PC-9 (cell line): ENCODE results near the gene DUSP10. TPM values are rescaled to one million over a fixed set of nuclear protein-coding genes. Genes with fewer than 3 reads are reported as not detected.

Source experiments
- BruUV-seq: library from RNA; stranded (reverse); fragments of 400-500 nt; replicated peaks from 2 replicates; lab custom pipeline; 2021; lab: Mats Ljungman, UMichigan
- CTCF ChIA-PET: fragments of 300-600 bp; sonication (Branson Sonifier 250); formaldehyde crosslinking; loops from one replicate; lab custom pipeline; 2022; ENCODE audit warnings: antibody characterized with exemption; lab: Charles Lee
- POLR2A ChIA-PET: fragments of 300-600 bp; sonication (Branson Sonifier 250); formaldehyde crosslinking; loops from one replicate; lab custom pipeline; 2022; ENCODE audit warnings: antibody characterized with exemption; ENCODE audit not compliant: unreplicated experiment; lab: Charles Lee
- DNase-seq, 2 experiments: peaks; one replicate each; pipeline versions ENCODE4 v3.0.0 to v3.0.0-alpha.2; 2015 to 2022; ENCODE audit warnings: mixed read lengths in 1 of 2
- H2AFZ ChIP-seq: fragments of 200-600 bp; sonication (generic); 2 replicates; pipeline ENCODE4 v1.8.1; 2017; ENCODE audit warnings: antibody characterized with exemption
- H3F3A ChIP-seq: fragments of 200-600 bp; sonication (generic); 2 replicates; pipeline ENCODE4 v1.8.1; 2017; ENCODE audit warnings: antibody characterized with exemption, mild to moderate bottlenecking, low read depth; ENCODE audit not compliant: insufficient read depth
- H3K27ac ChIP-seq: fragments of 200-600 bp; sonication (generic); 2 replicates; pipeline ENCODE4 v1.6.1; 2016; ENCODE audit warnings: mixed run types
- H3K27me3 ChIP-seq: fragments of 200-600 bp; sonication (generic); 2 replicates; pipeline ENCODE4 v1.6.1; 2016; ENCODE audit warnings: low read depth, mixed run types; ENCODE audit not compliant: insufficient read depth
- H3K36me3 ChIP-seq: fragments of 200-600 bp; sonication (generic); 2 replicates; pipeline ENCODE4 v1.6.1; 2016; ENCODE audit warnings: low read depth, mixed run types
- H3K4me1 ChIP-seq: fragments of 200-600 bp; sonication (generic); replicated peaks from 2 replicates; pipeline ENCODE4 v1.6.1; 2016; ENCODE audit warnings: mixed run types; ENCODE audit not compliant: insufficient read depth
- H3K4me2 ChIP-seq: fragments of 200-600 bp; sonication (generic); 2 replicates; pipeline ENCODE4 v1.6.1; 2017; ENCODE audit warnings: mixed run types
- H3K4me3 ChIP-seq: fragments of 200-600 bp; sonication (generic); 2 replicates; pipeline ENCODE4 v1.6.1; 2016; ENCODE audit warnings: mixed run types
- H3K79me2 ChIP-seq: fragments of 200-600 bp; sonication (generic); 2 replicates; pipeline ENCODE4 v1.6.1; 2017; ENCODE audit warnings: low read depth, mixed run types
- H3K9me2 ChIP-seq: fragments of 200-600 bp; sonication (generic); 2 replicates; pipeline ENCODE4 v1.8.1; 2017; ENCODE audit warnings: mild to moderate bottlenecking; ENCODE audit not compliant: insufficient read depth
- H3K9me3 ChIP-seq: fragments of 200-600 bp; sonication (generic); 2 replicates; pipeline ENCODE4 v1.8.1; 2016; ENCODE audit warnings: low read depth; ENCODE audit not compliant: insufficient read depth
- H4K20me1 ChIP-seq: fragments of 200-600 bp; sonication (generic); 2 replicates; pipeline ENCODE4 v1.8.1; 2017; ENCODE audit not compliant: insufficient read depth
- EZH2 ChIP-seq: fragments of 200-600 bp; sonication (generic); IDR thresholded peaks from 2 replicates; pipeline ENCODE4 v1.8.0; 2017; ENCODE audit warnings: antibody characterized with exemption, low read depth
- intact Hi-C: fragments of 100-400 bp; cut with micrococcal nuclease; formaldehyde crosslinking; loops from one replicate; pipeline ENCODE4 v1.10.0; 2022; ENCODE audit not compliant: unreplicated experiment
- total RNA-seq: library from RNA; stranded (reverse); gene quantifications from 2 replicates; pipeline ENCODE4 v1.2.3, GENCODE V29; 2021
- TF ChIP-seq, protein P1 (sequence below): fragments of 200-600 bp; sonication (generic); conservative IDR thresholded peaks from 2 replicates; pipeline ENCODE4 v1.6.1; 2017; ENCODE audit warnings: mixed run types, antibody characterized with exemption, mild to moderate bottlenecking, moderate library complexity

The DUSP10 gene
- total RNA-seq, 1 experiment from 2014 or later = 7.0 TPM

DNA sequence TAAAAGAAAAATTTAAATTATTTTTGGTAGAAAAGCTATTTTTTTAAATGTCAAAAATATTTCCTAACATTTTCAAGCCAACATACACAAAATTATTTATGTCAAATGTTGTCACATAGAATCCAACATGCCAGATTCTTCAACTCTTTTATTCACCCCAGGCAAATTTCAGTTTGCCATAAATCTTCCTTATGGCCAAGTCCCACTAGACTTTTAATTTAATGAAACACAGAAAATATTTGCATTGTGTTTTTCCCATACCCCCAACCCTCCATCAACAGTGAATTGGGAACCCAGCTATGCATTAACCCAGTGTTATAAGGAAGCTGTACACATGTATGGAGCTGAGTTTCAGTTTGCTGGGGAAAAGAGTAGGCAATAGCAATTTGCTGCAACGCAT, 41.4 kb downstream of the DUSP10 start:
- POLR2A ChIA-PET = no interaction called here
- Histone ChIP-seq H3K4me2 (no peak overlapping the region), H2AFZ (no peak overlapping the region), H3K9me3 (no peaks in the 10 kb centered on the region), H3K4me3 (no peak overlapping the region), H3K79me2 (no peaks in the 10 kb centered on the region), H3K27ac (no peak overlapping the region), H3K4me1 (peaks cover 6% of the 10 kb centered on the region; the same call in 1 of the 2 replicates), H3K36me3 (peaks cover 10% of the 10 kb centered on the region), H3F3A (peaks cover 12% of the 10 kb centered on the region), H4K20me1 (no peaks in the 10 kb centered on the region), H3K9me2 (no peaks in the 10 kb centered on the region), H3K27me3 (no peaks in the 10 kb centered on the region)
- CTCF ChIA-PET = no interaction called here
- intact Hi-C loops = no loop called here
- no peak for TF ChIP-seq EZH2
- TF ChIP-seq, protein P1, sequence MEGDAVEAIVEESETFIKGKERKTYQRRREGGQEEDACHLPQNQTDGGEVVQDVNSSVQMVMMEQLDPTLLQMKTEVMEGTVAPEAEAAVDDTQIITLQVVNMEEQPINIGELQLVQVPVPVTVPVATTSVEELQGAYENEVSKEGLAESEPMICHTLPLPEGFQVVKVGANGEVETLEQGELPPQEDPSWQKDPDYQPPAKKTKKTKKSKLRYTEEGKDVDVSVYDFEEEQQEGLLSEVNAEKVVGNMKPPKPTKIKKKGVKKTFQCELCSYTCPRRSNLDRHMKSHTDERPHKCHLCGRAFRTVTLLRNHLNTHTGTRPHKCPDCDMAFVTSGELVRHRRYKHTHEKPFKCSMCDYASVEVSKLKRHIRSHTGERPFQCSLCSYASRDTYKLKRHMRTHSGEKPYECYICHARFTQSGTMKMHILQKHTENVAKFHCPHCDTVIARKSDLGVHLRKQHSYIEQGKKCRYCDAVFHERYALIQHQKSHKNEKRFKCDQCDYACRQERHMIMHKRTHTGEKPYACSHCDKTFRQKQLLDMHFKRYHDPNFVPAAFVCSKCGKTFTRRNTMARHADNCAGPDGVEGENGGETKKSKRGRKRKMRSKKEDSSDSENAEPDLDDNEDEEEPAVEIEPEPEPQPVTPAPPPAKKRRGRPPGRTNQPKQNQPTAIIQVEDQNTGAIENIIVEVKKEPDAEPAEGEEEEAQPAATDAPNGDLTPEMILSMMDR = no peak
- DNase-seq = no peak
- BruUV-seq = no TSS peak

DNA sequence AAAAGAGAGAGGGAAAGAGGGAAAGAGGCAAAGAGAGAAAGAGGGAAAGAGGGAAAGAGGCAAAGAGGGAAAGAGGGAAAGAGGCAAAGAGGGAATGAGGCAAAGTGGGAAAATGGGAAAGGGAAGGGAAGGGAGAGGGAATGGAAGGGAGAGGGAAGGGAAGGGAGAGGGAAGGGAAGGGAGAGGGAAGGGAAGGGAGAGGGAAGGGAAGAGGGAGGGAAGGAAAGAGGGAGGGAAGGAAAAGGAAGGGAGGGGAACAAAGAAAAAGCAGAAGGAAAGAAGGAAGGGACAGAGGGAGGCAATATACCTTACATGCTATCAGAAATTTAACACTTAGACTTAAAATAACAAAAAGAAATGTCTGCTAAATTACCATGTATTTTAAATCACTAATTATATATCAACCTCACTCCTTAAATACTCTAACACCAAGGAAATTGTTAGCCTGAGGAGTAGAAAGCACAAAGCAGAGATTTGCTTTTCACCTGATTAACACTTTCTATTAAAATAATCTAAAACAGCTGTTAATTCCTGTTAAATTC, 41.8 kb downstream of the DUSP10 start:
- Histone ChIP-seq H2AFZ (no peak overlapping the region), H3K4me1 (peaks cover 6% of the 10 kb centered on the region; the same call in 1 of the 2 replicates), H3K4me3 (no peak overlapping the region), H3K9me3 (no peaks in the 10 kb centered on the region), H4K20me1 (no peaks in the 10 kb centered on the region), H3K36me3 (peaks cover 10% of the 10 kb centered on the region), H3K79me2 (no peaks in the 10 kb centered on the region), H3K27me3 (no peaks in the 10 kb centered on the region), H3K9me2 (no peaks in the 10 kb centered on the region), H3K4me2 (no peak overlapping the region), H3F3A (peaks cover 12% of the 10 kb centered on the region), H3K27ac (no peak overlapping the region)
- BruUV-seq = no TSS peak
- intact Hi-C loops = no loop called here
- POLR2A ChIA-PET = no interaction called here
- no peak for DNase-seq
- CTCF ChIA-PET = no interaction called here
- TF ChIP-seq EZH2 = no peak
- TF ChIP-seq, protein P1 = no peak

DNA sequence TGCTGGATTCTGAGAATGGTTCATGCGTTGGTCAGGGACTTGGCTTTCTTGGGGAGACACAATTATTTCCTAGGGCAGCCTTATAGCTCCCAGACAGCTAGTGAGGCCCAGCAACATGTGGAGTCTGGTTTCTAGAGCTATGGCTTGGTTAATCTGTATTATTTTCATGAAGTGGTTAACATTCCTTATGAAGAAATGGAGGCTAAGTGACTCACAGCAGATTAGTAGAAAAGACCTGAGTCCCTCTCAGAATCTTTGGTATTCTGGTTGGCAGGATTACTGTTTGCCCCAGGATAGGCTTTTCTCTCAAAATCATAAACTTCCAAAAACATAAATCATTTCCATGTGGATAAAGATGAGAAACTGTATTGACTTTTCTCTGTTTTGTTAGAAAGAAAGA, 42.3 kb downstream of the DUSP10 start:
- POLR2A ChIA-PET = no interaction called here
- TF ChIP-seq EZH2 = no peak
- TF ChIP-seq, protein P1 = no peak
- no peak overlapping the region for H3K27ac ChIP-seq
- no peaks in the 10 kb centered on the region for H3K9me2 ChIP-seq
- H3F3A ChIP-seq = peaks cover 8% of the 10 kb centered on the region
- no peak overlapping the region for H2AFZ ChIP-seq
- peaks cover 10% of the 10 kb centered on the region for H3K36me3 ChIP-seq
- H3K9me3 ChIP-seq = no peaks in the 10 kb centered on the region
- no TSS peak for BruUV-seq
- DNase-seq = no peak
- peaks cover 4% of the 10 kb centered on the region; the same call in 1 of the 2 replicates for H3K4me1 ChIP-seq
- CTCF ChIA-PET = no interaction called here
- no peaks in the 10 kb centered on the region for H4K20me1 ChIP-seq
- H3K27me3 ChIP-seq = no peaks in the 10 kb centered on the region
- intact Hi-C loops = no loop called here
- H3K4me3 ChIP-seq = no peak overlapping the region
- H3K4me2 ChIP-seq = no peak overlapping the region
- no peaks in the 10 kb centered on the region for H3K79me2 ChIP-seq
